Esophagus squamous epithelium (tissue), 5 donors: ENCODE results near the gene EOGT. TPM values are rescaled to one million over a fixed set of nuclear protein-coding genes. Genes with fewer than 3 reads are reported as not detected.

ENCODE experiments used
- DNase-seq: peaks from one replicate; lab custom pipeline; 2025; lab: John Stamatoyannopoulos, UW
- H3K27ac ChIP-seq, 4 donors: fragments of 200-600 bp; sonication (generic); one replicate each; pipeline ENCODE4 v1.5.1; 2016 to 2019; ENCODE audit warnings: mild to moderate bottlenecking in 1 of 4
- H3K27me3 ChIP-seq, 4 donors: fragments of 200-600 bp; sonication (generic); 1 replicate in 3 of 4; 2 replicates in 1 of 4; pipeline versions ENCODE4 v1.5.1 to v1.6.0; 2017 to 2021; ENCODE audit warnings: antibody characterized with exemption in 1 of 4
- H3K36me3 ChIP-seq, 3 donors: fragments of 200-600 bp; sonication (generic); one replicate each; pipeline ENCODE4 v1.5.1; 2016 to 2019
- H3K4me1 ChIP-seq, 3 donors: fragments of 200-600 bp; sonication (generic); one replicate each; pipeline ENCODE4 v1.5.1; 2017 to 2019
- H3K4me3 ChIP-seq, 4 donors: fragments of 200-600 bp; sonication (generic); 1 replicate in 3 of 4; 2 replicates in 1 of 4; pipeline ENCODE4 v1.5.1; 2016 to 2019; ENCODE audit warnings: mild to moderate bottlenecking in 2 of 4, moderate library complexity in 1 of 4
- H3K9me3 ChIP-seq, 3 donors: fragments of 200-600 bp; sonication (generic); one replicate each; pipeline ENCODE4 v1.5.1; 2016 to 2019
- POLR2A ChIP-seq, 4 donors: fragments of 450-650 bp; IDR thresholded peaks; one replicate each; pipeline ENCODE4 v1.6.1; 2017; ENCODE audit warnings: antibody characterized with exemption in 4 of 4, mild to moderate bottlenecking in 4 of 4, moderate library complexity in 3 of 4
- WGBS, 2 donors: methylation state at CpG; one replicate each; pipeline ENCODE4 v1.1.5; 2018; 5-methylcytosine and 5-hydroxymethylcytosine counted together
- intact Hi-C: fragments of 100-400 bp; cut with DNase I; formaldehyde crosslinking; loops from one replicate; pipeline ENCODE4 v1.15.0; 2022
- total RNA-seq, 4 donors: library from RNA; depleted of rRNA; stranded (reverse); fragments of >200 nt; gene quantifications; one replicate each; pipeline ENCODE4 v1.1.0, GENCODE V29; 2016
- TF ChIP-seq, protein P1 (sequence below), 6 experiments: fragments of 450-650 bp in 4 of 6; fragments of 200-600 bp in 2 of 6; sonication (generic) in 2 of 6; IDR thresholded peaks; one replicate each; pipeline ENCODE4 v1.5.1; 2016 to 2019; ENCODE audit warnings: antibody characterized with exemption in 6 of 6, mild to moderate bottlenecking in 4 of 6, moderate library complexity in 4 of 6
- donor health status: DM: yes; HTN: yes; CAD: no.

EOGT gene
- total RNA-seq, 4 donors from 2014 or later, result 8.3 to 47.3 (median 20.4) TPM

- DNase-seq, result no peak
- Histone ChIP-seq H3K9me3 (no peaks in the 10 kb centered on the region), H3K4me3 (no peak overlapping the region), H3K4me1 (no peaks in the 10 kb centered on the region), H3K36me3 (peaks cover 10 to 99% (median 12%) of the 10 kb centered on the region in 3 donors), H3K27me3 (no peaks in the 10 kb centered on the region), H3K27ac (no peak overlapping the region)
- TF ChIP-seq, protein P1, sequence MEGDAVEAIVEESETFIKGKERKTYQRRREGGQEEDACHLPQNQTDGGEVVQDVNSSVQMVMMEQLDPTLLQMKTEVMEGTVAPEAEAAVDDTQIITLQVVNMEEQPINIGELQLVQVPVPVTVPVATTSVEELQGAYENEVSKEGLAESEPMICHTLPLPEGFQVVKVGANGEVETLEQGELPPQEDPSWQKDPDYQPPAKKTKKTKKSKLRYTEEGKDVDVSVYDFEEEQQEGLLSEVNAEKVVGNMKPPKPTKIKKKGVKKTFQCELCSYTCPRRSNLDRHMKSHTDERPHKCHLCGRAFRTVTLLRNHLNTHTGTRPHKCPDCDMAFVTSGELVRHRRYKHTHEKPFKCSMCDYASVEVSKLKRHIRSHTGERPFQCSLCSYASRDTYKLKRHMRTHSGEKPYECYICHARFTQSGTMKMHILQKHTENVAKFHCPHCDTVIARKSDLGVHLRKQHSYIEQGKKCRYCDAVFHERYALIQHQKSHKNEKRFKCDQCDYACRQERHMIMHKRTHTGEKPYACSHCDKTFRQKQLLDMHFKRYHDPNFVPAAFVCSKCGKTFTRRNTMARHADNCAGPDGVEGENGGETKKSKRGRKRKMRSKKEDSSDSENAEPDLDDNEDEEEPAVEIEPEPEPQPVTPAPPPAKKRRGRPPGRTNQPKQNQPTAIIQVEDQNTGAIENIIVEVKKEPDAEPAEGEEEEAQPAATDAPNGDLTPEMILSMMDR (IDR thresholded peaks at IDR 0.05), result no peak
- TF ChIP-seq POLR2A (IDR thresholded peaks at IDR 0.05), result no peak
- intact Hi-C loops, result no loop called here
- 76 to 83% methylated on average over 4 of the region's 4 CpGs for WGBS, 2 donors
Observed at GRCh38 chr3:68988740-68989139, 24.7 kb downstream of the EOGT start.

GRCh38 chr3:68987322-68987721 is 26.2 kb downstream of the EOGT start:
- Histone ChIP-seq H3K36me3 (peaks cover 10 to 99% (median 11%) of the 10 kb centered on the region in 3 donors), H3K4me1 (no peaks in the 10 kb centered on the region), H3K9me3 (no peaks in the 10 kb centered on the region), H3K4me3 (no peak overlapping the region), H3K27me3 (no peaks in the 10 kb centered on the region), H3K27ac (no peak overlapping the region)
- DNase-seq, result no peak
- 74 to 75% methylated on average over 6 of the region's 6 CpGs for whole genome bisulfite sequencing, 2 donors
- TF ChIP-seq, protein P1 (IDR thresholded peaks at IDR 0.05), result no peak
- no peak for TF ChIP-seq POLR2A (IDR thresholded peaks at IDR 0.05)
- intact Hi-C loops, result no loop called here

DNA sequence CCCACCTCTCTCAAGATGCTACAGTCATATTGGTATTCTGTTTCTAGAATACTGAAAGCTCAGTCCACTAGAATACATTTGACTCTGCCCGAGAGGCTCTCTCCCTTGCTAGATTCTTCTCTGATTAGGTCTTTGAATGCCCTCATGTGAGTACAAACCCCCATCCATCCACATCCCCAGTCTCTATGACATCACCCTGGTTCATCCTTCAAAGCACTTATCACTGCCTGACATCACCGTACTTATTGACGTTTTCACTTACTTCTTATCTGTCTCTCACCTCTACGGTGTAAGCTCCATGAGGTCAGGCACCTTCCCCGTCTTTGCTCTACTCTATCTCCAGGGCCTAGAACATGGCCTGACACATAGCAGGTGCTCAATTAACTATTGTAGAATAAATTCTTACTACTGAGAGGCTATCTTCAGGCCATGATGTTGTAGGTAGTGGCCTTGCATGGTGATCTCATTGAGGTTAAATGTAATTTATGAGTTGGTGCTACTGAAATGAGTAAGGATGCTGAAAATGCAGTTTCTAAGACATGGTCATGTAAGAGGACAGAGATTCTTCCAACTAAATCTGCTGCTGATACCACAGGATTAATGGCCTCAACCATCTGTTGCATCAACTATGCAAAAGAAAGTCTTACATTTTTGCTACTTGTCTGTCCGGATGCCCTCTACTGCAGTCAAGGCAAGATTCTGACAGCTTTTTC is 26.8 kb downstream of the EOGT start:
- no peak for DNase-seq
- no peaks in the 10 kb centered on the region for H3K4me1 ChIP-seq
- intact Hi-C loops, result no loop called here
- no peaks in the 10 kb centered on the region for H3K9me3 ChIP-seq
- H3K27ac ChIP-seq, result no peak overlapping the region
- WGBS, 2 donors, result 91 to 93% methylated on average over 6 of the region's 6 CpGs
- H3K36me3 ChIP-seq, result peaks cover 10 to 99% (median 14%) of the 10 kb centered on the region in 3 donors
- H3K27me3 ChIP-seq, result no peaks in the 10 kb centered on the region
- no peak overlapping the region for H3K4me3 ChIP-seq
- TF ChIP-seq, protein P1 (IDR thresholded peaks at IDR 0.05), result no peak
- no peak for TF ChIP-seq POLR2A (IDR thresholded peaks at IDR 0.05)

DNA sequence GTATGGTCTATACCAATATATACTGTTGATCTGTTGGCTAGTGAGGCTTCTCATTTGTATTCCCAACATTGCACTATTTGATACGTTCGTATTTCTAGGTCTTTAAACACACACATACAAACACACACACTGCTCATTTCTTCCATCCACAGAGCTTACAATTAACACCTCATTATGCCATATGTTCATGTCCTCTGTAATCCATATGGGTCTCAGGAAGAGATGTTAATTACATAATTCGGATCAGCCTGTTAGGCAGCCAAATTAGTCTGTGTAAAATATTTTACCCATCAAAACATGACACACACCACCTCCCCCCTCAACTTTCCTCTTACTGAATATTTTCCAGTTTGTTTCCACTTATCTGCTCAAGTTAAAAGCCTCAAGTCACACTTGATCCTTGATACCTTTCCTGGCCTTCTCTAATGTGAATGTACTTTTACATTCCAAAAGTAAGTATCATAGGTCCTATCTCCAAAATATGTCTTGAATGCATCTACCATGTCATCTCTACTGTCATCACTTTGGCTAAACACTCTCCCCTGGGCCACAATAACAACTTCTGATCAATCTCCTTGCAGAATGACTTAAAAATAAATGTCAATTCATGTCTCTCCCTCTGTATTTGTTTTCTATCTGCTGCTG is 28.2 kb downstream of the EOGT start:
- Histone ChIP-seq H3K27ac (no peak overlapping the region), H3K9me3 (no peaks in the 10 kb centered on the region), H3K4me3 (no peak overlapping the region), H3K36me3 (peaks cover 10 to 99% (median 16%) of the 10 kb centered on the region in 3 donors), H3K27me3 (no peaks in the 10 kb centered on the region), H3K4me1 (no peaks in the 10 kb centered on the region)
- DNase-seq, result no peak
- TF ChIP-seq, protein P1 (IDR thresholded peaks at IDR 0.05), result no peak
- no peak for TF ChIP-seq POLR2A (IDR thresholded peaks at IDR 0.05)
- WGBS, 2 donors, result 81 to 89% methylated on average over 1 to 2 of the region's 3 CpGs
- intact Hi-C loops, result no loop called here

- WGBS, 2 donors, result 72 to 78% methylated on average over 5 of the region's 5 CpGs
- peaks cover 10 to 100% (median 24%) of the 10 kb centered on the region in 3 donors for H3K36me3 ChIP-seq
Observed at GRCh38 chr3:68984011-68984530, 29.4 kb downstream of the EOGT start.

More at GRCh38 chr3:68984011-68984530, 29.4 kb downstream of the EOGT start:
- intact Hi-C loops, result no loop called here
- H3K9me3 ChIP-seq, result no peaks in the 10 kb centered on the region
- H3K4me3 ChIP-seq, result no peak overlapping the region
- DNase-seq, result no peak
- TF ChIP-seq POLR2A (IDR thresholded peaks at IDR 0.05), result no peak
- TF ChIP-seq, protein P1 (IDR thresholded peaks at IDR 0.05), result no peak
- H3K27me3 ChIP-seq, result no peaks in the 10 kb centered on the region
- H3K4me1 ChIP-seq, result no peaks in the 10 kb centered on the region
- H3K27ac ChIP-seq, result no peak overlapping the region
